Measurements from ENCODE around the gene PHACTR3.

The PHACTR3 gene

DNA sequence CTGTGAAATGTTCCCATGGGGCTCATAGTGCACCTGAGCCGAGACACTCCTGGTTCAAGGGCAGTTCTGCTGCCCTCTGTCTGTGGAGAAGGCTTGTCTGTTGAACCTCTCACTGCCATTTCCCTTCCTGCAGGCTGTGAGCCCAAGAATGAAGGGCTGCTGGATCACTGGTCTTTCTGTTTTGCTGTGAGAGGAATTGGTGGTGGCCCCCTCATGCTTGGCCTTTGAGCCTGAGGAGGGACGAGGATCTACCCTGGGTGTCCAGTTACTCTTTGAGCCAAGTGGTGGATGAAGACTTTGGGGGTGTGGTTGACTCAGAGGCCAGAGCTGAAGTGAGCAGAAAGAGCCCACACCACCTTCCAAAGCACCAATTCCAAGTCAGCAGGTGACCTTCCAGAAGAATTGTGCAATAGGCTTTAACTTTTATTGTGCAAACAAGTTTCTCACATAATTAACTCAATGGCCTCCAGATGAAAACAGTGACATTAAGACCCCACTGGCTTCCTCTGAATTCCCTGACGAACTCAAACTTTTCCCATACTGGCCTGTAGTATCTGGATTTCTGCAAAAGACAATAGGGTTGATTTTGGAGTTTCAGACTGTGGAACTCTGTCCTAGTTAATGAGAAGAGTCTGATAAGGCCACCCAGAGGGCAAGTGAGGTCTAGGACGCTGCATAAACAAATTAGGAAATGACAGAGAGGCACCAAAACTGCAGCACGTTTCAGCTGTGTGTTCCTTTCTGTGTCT is 101.5 kb downstream of the PHACTR3 start:
- DNase-seq: no peak

DNA sequence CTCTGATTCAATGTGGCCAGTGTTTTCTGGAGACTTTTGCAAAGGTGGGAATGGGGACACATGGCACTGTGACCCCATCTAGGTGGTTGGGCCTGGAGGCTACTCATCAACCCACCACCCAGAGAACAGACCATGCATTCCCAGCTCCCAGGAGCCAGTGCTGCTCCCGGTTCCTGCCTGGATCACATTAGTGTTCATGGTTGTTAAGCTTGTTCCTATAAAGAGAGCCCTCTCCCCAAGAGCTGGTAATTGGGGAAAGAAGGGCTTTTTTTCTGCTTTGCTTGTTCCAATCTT is 102.0 kb downstream of the PHACTR3 start:
- no peak for DNase-seq

DNA sequence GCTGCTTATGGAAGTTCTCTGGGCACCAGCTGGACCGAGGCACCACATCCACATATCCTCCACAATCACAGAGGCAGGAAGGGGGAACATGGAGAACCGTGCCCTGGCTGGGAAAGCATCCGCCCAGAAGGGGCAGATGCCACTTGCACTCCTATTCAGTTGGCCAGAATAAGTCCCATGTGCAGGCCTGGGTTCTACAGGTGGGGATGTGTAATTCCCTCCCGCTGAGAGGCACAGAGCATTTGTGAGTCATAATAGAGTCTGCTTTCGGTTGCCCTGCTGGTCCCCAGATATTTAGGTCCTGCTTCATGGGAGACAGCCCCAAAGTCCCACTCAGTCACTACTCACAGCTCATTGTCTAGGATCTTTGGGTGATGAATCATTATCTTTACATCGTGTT is 104.0 kb downstream of the PHACTR3 start:
- DNase-seq: no peak

GRCh38 chr20:59709636-59710035 is 105.3 kb downstream of the PHACTR3 start:
- DNase-seq: no peak

DNA sequence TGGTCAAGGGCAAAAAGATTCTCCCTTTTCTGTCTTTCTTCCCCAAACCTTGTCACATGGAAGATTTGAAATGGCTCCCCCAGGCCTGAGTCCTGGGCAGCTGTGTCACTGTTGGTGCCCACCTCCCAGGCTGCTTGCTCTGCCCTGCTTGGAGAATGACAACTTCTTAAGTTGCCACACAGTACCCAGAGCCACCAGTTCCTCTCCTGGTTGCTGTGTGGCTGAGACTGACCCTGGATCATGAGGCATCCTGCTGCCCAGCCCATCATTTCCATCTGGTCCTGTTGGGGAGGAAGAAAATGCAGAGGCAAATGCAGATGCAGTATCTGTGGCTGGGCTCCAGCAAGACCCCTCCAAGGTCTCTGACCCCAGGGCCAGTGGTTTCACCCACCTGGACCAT is 113.7 kb downstream of the PHACTR3 start:
- no peak for DNase-seq

- no peak for DNase-seq
Observed at GRCh38 chr20:59718751-59719150, 114.4 kb downstream of the PHACTR3 start.

DNA sequence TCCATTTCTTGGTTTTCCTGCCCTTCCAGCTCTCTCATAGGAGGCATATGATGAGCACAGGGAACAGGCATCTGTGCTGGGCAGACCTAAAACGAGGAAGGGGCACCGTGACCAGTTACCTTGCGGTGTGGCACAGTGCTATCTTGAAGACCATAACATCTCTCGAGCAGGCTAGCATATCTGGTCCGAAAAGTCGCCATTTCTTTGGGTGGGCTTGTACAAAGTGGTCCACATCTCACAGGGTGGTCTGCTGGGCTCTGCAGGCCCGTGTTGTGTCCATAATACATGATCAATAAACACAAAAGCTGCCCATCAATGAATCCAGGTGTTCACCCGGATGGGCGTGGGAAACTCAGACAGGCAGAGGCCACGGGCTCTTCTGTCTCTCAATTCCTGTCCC is 115.7 kb downstream of the PHACTR3 start:
- DNase-seq: no peak

DNA sequence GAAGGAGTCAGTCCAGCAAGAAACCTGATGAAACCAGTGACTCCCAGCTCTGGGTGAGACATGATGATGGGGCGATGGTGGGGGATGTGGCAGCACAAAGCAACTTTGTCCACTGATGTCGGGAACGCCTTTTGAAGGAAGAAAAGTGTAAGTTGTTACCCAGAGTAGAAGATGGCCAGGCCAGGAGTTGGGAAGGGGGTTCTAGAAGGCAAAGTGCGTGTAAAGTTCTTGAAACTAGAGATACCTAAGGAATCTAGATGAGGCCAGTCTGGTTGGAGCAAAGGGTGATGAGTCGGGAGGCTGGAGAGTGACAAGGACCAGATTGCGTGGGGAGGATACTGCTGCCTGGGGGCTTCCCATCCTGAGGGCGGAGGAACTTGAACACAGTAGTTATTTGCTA is 117.0 kb downstream of the PHACTR3 start:
- DNase-seq: no peak

DNA sequence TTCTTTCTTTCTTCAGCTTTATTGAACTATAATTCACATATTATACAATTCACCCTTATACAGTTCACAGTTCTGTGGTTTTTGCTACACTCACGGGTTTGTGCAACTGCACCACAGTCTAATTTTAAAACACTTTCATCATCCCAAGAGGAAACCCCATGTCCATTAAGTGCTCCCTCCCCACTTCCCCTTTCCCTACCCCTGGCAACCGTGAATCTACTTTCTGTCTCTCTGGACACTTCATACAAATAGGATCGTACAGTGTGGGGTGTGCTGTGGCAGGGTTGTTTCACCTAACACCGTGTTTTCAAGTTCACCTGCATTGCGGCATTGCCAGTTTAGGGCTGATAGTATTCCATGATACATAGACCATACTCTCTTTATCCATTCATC is 118.8 kb downstream of the PHACTR3 start:
- DNase-seq: no peak

- DNase-seq: no peak
Observed at GRCh38 chr20:59723607-59724456, 119.5 kb downstream of the PHACTR3 start.

DNA sequence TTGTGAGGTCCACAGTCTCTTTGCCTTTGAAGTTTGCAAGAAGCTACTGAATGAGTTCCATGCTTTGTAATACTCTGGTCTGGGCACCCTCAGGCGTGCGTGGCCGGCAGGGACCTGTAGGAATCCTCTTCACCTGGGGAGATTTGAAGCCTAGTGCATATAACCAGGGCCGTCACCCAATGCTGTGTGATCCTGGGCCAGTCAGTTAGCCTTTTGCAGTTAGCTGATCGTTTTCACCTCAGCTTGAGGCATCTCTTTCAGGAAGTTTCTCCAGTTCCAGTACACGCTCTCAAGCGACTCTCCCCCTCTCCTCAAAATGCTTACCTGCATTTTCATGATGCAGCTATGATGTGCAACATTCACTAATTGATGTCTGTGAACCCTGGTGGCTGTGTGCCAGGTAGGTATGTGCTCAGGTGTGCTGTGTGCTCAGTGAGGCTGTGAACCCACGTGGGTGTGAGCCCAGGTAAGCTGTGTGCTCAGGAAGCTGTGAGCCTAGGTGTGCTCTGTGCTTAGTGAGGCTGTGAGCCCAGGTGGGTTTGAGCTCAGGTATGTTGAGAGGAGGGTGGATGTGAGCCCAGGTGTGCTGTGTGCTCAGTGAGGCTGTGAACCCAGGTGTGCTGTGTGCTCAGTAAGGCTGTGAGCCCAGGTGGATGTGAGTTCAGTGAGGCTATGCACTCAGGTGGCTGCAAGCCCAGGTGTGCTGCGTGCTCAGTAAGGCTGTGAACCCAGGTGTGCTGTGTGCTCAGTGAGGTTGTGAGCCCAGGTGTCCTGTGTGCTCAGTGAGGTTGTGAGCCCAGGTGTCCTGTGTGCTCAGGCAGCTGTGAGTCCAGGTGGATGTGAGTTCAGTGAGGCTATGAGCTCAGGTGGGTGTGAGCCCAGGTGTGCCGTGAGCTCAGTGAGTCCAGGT is 120.4 kb downstream of the PHACTR3 start:
- DNase-seq: no peak

DNA sequence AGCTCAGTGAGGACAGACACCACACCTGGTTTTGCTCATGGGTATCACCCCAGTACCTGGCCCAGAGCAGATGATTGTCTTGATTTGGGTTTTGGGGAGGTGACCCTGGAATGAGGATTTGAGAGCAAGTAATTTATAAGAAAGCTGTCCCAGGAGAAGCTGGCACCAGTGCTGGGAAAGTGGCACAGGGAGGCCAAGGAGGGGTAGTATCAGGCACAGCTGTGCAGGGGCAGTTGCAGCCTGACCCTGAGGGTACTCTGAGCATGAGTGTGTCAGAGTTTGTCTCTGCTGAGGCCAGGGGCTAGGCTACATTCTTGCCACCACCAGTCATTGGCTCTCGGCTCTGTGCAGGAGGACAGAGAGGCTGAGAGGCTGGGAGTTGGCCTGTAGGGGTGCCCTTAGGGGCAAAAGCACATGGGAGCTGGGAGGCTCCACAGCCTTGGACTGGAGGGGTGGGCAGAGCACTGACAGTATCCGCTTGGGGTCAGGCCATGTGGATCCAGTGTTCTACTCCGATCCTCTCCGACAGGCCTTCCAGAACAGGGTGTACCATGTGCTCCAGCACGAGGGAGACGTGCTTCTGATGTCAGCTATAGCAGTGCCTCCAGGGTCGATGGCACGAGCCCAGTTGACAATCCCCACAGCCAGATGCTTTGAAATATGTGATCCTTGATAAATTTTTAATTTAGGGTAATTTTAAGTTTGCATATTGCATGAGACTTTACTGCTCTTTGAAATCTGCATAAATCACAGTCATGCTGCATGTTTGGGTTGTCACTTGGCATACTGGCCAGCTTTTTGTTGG is 121.3 kb downstream of the PHACTR3 start:
- no peak for DNase-seq

- no peak for DNase-seq
Observed at GRCh38 chr20:59726281-59726595, 121.9 kb downstream of the PHACTR3 start.

GRCh38 chr20:59728722-59729430 is 124.5 kb downstream of the PHACTR3 start:
- no peak for DNase-seq

DNA sequence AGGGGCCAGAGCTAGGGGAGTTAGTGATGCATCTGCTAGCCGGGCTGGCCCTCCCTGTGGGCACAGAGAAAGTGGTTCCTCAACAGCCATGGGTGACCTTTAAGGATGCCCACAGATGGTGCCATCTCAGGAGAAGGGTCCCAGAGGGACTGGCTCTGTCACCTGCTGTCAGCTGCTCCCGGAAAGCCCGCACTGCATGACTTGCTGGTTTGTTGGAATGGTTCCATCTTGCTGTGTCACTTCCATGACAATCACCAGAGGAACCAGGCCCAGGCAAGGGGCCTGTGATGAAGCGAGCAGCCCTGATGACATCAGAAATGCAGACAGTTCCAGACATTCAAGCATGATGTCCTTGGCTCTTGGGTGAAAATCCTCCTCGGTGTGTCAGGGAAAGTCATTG is 125.2 kb downstream of the PHACTR3 start:
- no peak for DNase-seq

DNA sequence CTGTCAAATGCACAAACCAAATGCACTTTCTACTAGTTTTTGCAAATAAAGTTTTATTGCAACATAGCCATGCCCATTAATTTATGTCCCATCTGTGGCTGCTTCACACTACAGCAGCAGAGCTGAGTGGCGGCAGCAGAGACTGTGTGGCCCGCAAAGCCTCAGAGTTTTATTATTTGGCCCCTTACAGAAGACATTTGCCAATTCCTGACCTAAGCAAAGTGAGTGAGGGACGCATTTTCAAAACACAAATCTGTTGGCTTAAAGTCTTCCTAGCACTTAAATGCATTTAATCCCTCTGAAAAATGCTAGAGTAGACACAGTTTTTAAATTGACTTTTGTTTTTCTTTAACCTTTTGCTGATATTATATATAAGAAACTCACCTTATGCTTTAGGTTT is 126.4 kb downstream of the PHACTR3 start:
- DNase-seq: no peak

DNA sequence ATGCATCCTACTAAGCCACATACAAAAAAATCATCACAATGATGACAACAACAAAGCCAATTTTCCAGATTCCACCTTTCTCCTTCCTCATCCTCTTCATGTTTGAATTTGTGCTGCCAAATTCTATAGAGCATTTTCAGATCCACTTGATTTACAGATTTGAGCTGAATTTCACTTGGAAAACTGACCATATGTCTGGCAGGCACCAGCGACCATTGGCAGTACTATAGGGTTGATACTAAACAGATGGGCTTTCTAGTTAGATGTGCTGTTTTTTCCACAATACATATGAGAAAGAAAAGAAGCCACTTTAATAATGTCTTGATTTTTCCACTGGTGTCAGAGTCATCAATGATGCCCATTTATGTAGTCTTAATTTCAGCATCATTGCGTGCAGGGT is 127.0 kb downstream of the PHACTR3 start:
- no peak for DNase-seq

DNA sequence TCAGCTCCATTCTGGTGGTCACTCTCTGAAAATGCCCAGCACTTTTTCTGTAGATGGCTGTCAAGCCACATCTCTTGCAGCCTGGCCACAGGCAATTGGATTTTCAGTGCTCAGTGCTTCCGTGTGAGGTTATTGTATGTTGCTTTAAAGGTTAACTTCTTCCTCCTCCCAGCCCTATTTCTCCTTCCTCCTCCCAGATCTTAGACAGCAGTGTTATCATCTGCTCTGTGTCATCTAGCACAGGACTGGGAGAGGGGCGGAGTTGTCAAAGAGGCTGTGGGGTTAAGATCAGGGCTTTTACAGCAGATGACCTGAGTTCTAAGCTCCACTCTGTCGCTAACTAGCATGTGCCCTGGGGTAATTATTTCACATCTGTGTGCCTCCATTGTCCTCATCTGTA is 129.0 kb downstream of the PHACTR3 start:
- DNase-seq: no peak

DNA sequence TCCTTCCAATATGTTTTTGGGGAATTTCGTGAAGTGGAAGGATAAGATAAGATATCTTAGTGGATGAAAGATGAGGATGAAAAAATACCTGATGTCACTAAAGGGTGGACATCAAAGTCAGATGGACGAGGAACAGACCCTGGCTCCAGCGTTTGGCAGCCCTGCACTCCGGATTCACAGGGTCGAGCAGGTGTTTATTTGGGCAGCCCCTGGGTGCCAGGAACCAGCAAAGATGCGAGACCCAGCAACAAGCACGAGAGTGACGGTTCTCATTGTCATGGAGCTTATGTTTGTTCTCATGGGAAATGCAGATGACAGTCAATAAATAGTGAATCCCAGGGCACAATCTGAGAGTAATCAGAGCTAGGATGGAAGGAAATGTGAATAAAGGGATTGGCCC is 131.1 kb downstream of the PHACTR3 start:
- DNase-seq: no peak

DNA sequence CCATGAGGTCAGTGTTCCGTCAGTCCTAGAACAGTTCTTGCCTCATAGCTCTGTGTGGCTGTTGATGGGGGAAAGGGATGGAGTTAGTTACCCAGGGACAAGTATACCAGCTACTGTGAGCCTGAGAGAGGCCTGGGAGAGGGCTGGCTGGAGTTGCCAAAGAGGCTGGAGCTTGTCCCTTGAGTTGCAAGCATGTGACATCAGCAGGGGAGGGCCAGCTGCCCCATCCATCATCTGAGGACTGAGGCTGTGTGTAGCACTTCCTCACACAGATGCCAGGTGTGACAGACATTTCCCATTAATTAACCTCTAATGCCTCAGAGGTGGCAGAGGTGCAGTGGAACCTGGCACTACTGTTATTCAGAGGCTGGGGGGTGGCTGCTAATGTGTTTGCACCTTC is 131.6 kb downstream of the PHACTR3 start:
- no peak for DNase-seq

- DNase-seq: no peak
Observed at GRCh38 chr20:59736366-59736765, 132.0 kb downstream of the PHACTR3 start.

- DNase-seq: no peak
Observed at GRCh38 chr20:59737073-59737666, 132.8 kb downstream of the PHACTR3 start.

Measured in CD4-positive, alpha-beta T cell treated with Interleukin-4 for 4 hours (primary cell).